ENCODE results near the gene GATA2.

GRCh38 chr3:128453501-128454309 lies 39.3 kb downstream of the GATA2 start:
- no peak for TF ChIP-seq CTCF (IDR thresholded peaks at IDR 0.05; ENCODE audit: control extremely low read depth in 1 of 3, insufficient read depth in 1 of 3, low read depth in 1 of 3, low read length in 3 of 3)
- no peak for TF ChIP-seq EP300 (IDR thresholded peaks at IDR 0.05; ENCODE audit: borderline replicate concordance in 1 of 2, low read depth in 2 of 2, low read length in 2 of 2)
- TF ChIP-seq USF2 (IDR thresholded peaks at IDR 0.05; ENCODE audit: low read length) = no peak
- no peak for TF ChIP-seq PHF8 (conservative IDR thresholded peaks at IDR 0.05; ENCODE audit: low read depth, low read length)
- TF ChIP-seq RAD21 (IDR thresholded peaks at IDR 0.05 in 1 of 2, conservative IDR thresholded peaks at IDR 0.05 in 1 of 2; ENCODE audit: low read depth in 2 of 2, low read length in 2 of 2) = no peak
- no peak for TF ChIP-seq JUND (IDR thresholded peaks at IDR 0.05; ENCODE audit: low read length)
- no peak for TF ChIP-seq SP4 (IDR thresholded peaks at IDR 0.05; ENCODE audit: low read length)
